HG03039 (cell line): Measurements from ENCODE around the gene STAG3.
"Not testable (repeated sequence)": the region's sequence is repeated elsewhere in the genome, so short reads cannot be mapped to it uniquely, and the experiment has no call there.

Experiments
- ATAC-seq: cut with Tn5 transposase; IDR thresholded peaks from one replicate; pipeline ENCODE4 v1.9.1; 2021; ENCODE audit warnings: mild to moderate bottlenecking, moderate library complexity; ENCODE audit not compliant: unreplicated experiment

The STAG3 gene

DNA sequence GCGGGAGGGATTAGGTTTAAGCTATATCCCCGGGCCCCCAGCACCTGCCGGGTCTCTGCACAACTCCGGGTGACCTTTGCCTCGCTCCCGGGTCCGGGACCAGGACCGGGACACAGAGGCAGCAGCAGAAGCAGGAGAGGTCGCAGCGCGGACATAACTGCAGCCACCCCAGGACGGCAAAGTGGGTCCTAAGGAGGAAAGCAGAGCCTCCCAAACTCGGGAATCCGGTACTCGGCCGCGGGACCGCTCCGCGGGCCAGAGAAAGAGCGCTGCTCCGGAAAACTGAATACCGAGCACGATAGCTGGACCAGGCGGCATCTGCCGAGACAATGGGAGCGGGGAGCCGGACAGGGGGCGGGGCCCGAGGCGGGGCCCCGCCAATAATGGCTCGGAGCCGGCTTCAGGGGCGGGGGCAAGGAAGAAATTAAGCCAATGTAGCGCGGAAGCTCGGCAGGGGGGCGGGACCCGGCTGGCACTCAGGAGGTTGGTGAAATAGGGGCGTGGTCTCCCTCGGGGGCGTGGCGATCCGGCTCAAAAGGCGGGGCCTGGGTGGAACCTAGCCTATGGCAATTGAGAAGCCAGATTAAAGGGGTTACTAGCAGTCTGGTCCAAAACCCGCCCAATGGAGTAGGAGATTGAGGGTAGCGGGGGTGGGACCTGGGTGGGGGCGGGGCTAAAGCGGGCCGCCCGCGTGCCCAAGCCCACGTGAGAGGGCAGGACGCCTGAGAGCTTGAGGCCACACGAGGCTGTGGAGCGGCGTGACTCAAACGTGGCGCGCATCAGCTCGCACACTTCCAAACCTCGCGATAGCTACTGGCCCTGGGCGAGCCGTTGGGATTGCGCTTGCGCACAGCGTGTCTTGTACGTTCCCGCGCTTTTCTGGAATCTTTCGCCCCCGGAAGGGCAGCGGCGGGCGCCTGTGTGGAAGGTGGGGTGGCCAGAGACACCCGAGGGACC is at the start of gene STAG3, which contains the start of gene GPC2:
Gene STAG3 (plus strand): TSS at position 874 of the 957 bp plus-strand sequence. CDS start 2,639 bp downstream, outside the sequence.
Gene GPC2 (minus strand): TSS at position 337 of the 957 bp plus-strand sequence. CDS start 182 bp downstream, at position 155.
- peak; percentile 79 for ATAC-seq

GRCh38 chr7:100128637-100128963 is 49.1 kb upstream of the STAG3 start:
- no peak for ATAC-seq

DNA sequence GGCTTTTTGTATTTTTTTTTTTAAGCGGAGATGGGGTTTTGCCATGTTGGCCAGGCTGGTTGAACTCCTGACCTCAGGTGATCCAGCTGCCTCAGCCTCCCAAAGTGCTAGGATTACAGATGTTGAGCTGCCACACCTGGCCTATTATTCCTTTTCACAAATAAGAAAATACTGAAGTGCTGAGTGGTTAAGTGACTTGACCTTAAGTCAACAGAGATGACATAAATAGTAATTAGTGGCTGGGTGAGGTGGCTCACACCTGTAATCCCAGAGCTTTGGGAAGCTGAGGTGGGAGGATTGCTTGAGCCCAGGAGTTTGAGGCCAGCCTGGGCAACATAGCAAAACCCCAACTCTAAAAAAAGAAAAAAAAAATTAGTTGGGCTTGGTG is 47.5 kb upstream of the STAG3 start:
- ATAC-seq: not testable (repeated sequence)

- ATAC-seq: no peak
Observed at GRCh38 chr7:100130608-100131453, 46.9 kb upstream of the STAG3 start.

- ATAC-seq: no peak
Observed at GRCh38 chr7:100132126-100132525, 45.6 kb upstream of the STAG3 start.

- peak; percentile 58 for ATAC-seq
Observed at GRCh38 chr7:100132697-100133151, 45.0 kb upstream of the STAG3 start.

DNA sequence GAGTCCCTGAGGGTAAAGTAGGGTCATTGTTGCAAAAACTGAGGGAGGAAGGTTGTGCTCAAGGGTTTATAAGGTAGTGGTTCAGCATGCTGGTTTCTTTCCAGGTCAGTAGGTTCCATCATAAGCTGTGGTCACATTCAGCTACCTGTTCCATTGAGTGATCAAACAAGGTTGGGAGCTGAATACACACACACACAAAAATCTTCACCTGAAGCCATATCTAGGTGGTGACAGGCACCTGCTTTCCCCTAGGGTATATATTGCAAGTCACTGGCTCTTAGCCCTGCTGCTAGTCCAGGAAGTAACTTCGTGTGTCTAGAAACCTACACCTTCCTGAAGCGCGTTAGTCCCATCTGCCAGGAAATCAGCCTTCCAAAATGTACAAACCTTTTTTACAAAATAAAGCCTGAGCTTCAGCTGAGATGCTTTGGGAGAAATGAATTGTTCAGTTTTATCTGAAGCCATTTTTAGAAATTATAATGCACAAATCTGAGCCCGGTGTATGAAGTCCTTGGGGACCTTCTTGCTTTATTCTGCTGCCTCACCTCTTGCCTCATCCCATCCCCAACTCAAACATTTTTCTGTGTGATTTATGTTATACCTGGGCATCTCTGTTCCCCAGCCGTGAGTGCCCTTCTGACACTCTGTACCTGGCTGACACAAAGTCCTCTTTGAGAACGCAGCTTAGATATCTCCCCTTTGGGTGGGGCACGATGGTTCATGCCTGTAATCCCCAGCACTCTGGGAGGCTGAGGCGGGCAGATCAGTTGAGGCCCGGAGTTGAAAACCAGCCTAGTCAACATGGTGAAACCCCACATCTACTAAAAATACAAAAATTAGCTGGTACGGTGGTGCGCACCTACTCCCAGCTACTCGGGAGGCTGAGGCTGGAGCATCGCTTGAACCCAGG is 39.6 kb upstream of the STAG3 start:
- ATAC-seq: no peak

GRCh38 chr7:100141555-100141949 is 36.2 kb upstream of the STAG3 start:
- ATAC-seq: no peak

- ATAC-seq: no peak
Observed at GRCh38 chr7:100142461-100142860, 35.3 kb upstream of the STAG3 start.

GRCh38 chr7:100146350-100146749 is 31.4 kb upstream of the STAG3 start:
- ATAC-seq: not testable (repeated sequence)

GRCh38 chr7:100147278-100147677 is 30.4 kb upstream of the STAG3 start:
- ATAC-seq: no peak

- no peak for ATAC-seq
Observed at GRCh38 chr7:100148225-100148558, 29.5 kb upstream of the STAG3 start.

GRCh38 chr7:100148559-100149328 is 29.0 kb upstream of the STAG3 start, which contains the start of gene LAMTOR4:
LAMTOR4 (plus strand) TSS chr7:100148918; CDS start chr7:100148973, 55 bp downstream.
- ATAC-seq: peak; percentile 96

GRCh38 chr7:100152404-100152803 is 25.3 kb upstream of the STAG3 start:
- no peak for ATAC-seq

- ATAC-seq: no peak
Observed at GRCh38 chr7:100152937-100153666, 24.6 kb upstream of the STAG3 start.

DNA sequence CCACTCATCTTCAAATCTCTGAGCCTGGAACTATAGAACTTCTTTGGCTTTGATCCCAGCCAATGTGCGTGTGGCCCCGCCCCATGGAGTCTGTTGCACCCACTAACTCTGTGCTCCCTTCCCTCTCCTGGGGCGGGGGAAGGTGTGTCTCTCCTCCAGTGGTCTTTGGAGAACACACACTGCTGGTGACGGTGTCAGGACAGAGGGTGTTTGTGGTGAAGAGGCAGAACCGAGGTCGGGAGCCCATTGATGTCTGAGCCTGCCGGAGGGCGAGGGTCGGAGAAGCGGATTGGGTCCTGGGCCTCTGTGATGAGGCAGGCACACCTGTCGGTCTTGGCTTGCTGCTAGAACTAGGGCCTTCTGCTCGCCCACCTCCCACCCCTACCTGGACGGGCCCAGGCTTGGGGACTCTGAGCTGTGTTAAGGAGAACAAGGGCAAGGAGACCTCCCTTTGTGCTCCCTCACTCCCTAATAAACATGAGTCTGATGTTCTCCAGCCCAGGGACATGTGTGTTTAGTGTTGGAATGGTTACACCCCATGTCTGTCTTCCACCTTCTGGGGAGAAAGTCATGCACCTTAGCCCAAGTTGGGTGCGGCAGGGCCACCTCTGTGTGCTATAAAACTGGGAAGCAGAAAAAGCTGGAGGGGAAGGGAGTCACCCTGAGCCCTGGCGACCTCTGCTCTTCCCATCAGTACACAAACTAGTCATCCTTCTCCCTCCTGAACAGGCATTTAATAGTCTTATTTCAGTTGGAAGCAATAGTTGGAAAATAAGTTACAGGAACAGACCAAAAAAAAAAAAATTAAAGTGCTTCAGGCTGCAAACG is 23.8 kb upstream of the STAG3 start:
- ATAC-seq: no peak

GRCh38 chr7:100154651-100155491 is 22.8 kb upstream of the STAG3 start:
- ATAC-seq: no peak
